Activated B cell treated with CpG ODN at 0.5 μM for 24 hours (primary cell): ENCODE measurements around the gene SMC3. TPM values are rescaled to one million over a fixed set of nuclear protein-coding genes. Genes with fewer than 3 reads are reported as not detected.

Experiments
- ATAC-seq: fragments of 200-7000 bp; cut with Tn5 transposase; one replicate; pipeline ENCODE4 v1.10.0; 2021; ENCODE audit warnings: low read depth, mild to moderate bottlenecking, moderate library complexity
- CTCF ChIA-PET: fragments of 350-600 bp; sonication (Branson Sonifier 250); formaldehyde crosslinking; loops from one replicate; lab custom pipeline; 2021; ENCODE audit warnings: antibody characterized with exemption; lab: Charles Lee
- POLR2A ChIA-PET: fragments of 350-600 bp; sonication (Branson Sonifier 250); formaldehyde crosslinking; loops from one replicate; lab custom pipeline; 2021; ENCODE audit warnings: antibody characterized with exemption; lab: Charles Lee
- DNase-seq: peaks from one replicate; pipeline ENCODE4 v3.0.0; 2022
- H3K27ac Mint-ChIP-seq: one replicate; pipeline ENCODE4 v1.8.0; 2020; ENCODE audit warnings: mixed read lengths
- H3K27me3 Mint-ChIP-seq: one replicate; pipeline ENCODE4 v1.8.0; 2021; ENCODE audit warnings: mixed read lengths
- H3K36me3 Mint-ChIP-seq: one replicate; pipeline ENCODE4 v1.8.0; 2021; ENCODE audit warnings: low read depth, mixed read lengths
- H3K4me1 Mint-ChIP-seq: one replicate; pipeline ENCODE4 v1.8.0; 2021; ENCODE audit warnings: mixed read lengths
- H3K4me3 Mint-ChIP-seq: one replicate; pipeline ENCODE4 v1.8.0; 2020; ENCODE audit warnings: mild to moderate bottlenecking, mixed read lengths
- H3K9me3 Mint-ChIP-seq: one replicate; pipeline ENCODE4 v1.8.0; 2020; ENCODE audit warnings: mixed read lengths
- CTCF ChIP-seq: fragments of 200-600 bp; IDR thresholded peaks from one replicate; pipeline ENCODE4 v1.8.0; 2022; ENCODE audit warnings: antibody characterized with exemption, mild to moderate bottlenecking
- intact Hi-C: fragments of 100-400 bp; cut with micrococcal nuclease; formaldehyde crosslinking; loops from one replicate; pipeline ENCODE4 v1.15.1; 2024
- total RNA-seq: library from RNA; stranded (reverse); gene quantifications from 2 replicates; pipeline ENCODE4 v1.2.3, GENCODE V29; 2022

SMC3 gene
- total RNA-seq, 1 donor from 2014 or later, result 41.1 TPM

- Mint-ChIP-seq H3K9me3 (no peaks in the 10 kb centered on the region), H3K4me3 (no peak overlapping the region), H3K4me1 (no peaks in the 10 kb centered on the region), H3K36me3 (no peaks in the 10 kb centered on the region), H3K27me3 (peaks cover 9% of the 10 kb centered on the region), H3K27ac (no peak overlapping the region)
- ATAC-seq (no peak), DNase-seq (no peak)
- TF ChIP-seq CTCF, result no peak
- intact Hi-C loops, result no loop called here
- CTCF ChIA-PET, result no interaction called here
- POLR2A ChIA-PET, result no interaction called here
These were observed 60.7 kb downstream of the SMC3 start for GRCh38 chr10:110628161-110628560.

- ChIA-PET POLR2A (no interaction called here), CTCF (interaction anchor here (1.1 kb wide), 1 partner anchor 43 kb away, joined by 4 read pairs; no protein-coding TSS in a partner anchor)
- intact Hi-C loops, result no loop called here
- Mint-ChIP-seq H3K36me3 (no peaks in the 10 kb centered on the region), H3K4me3 (no peak overlapping the region), H3K4me1 (no peaks in the 10 kb centered on the region), H3K9me3 (no peaks in the 10 kb centered on the region), H3K27me3 (peaks cover 9% of the 10 kb centered on the region), H3K27ac (no peak overlapping the region)
- ATAC-seq, result no peak
- DNase-seq, result no peak
- no peak for TF ChIP-seq CTCF
These were observed 62.2 kb downstream of the SMC3 start for GRCh38 chr10:110629680-110630191.

GRCh38 chr10:110631934-110632333, 64.4 kb downstream of the SMC3 start:
- no peak overlapping the region for H3K4me3 Mint-ChIP-seq
- H3K27me3 Mint-ChIP-seq, result peaks cover 9% of the 10 kb centered on the region
- H3K9me3 Mint-ChIP-seq, result no peaks in the 10 kb centered on the region
- CTCF ChIA-PET, result no interaction called here
- H3K27ac Mint-ChIP-seq, result no peak overlapping the region
- DNase-seq, result no peak
- intact Hi-C loops, result no loop called here
- no peak for ATAC-seq
- TF ChIP-seq CTCF, result no peak
- H3K4me1 Mint-ChIP-seq, result no peaks in the 10 kb centered on the region
- H3K36me3 Mint-ChIP-seq, result no peaks in the 10 kb centered on the region
- POLR2A ChIA-PET, result interaction anchor here (0.6 kb wide), 1 partner anchor 753 kb away, joined by 3 read pairs; no protein-coding TSS in a partner anchor

- CTCF ChIA-PET, result no interaction called here
- H3K4me1 Mint-ChIP-seq, result no peaks in the 10 kb centered on the region
These were observed 65.2 kb downstream of the SMC3 start for GRCh38 chr10:110632591-110633215.

More at GRCh38 chr10:110632591-110633215, 65.2 kb downstream of the SMC3 start:
- ATAC-seq, result no peak
- H3K27ac Mint-ChIP-seq, result no peak overlapping the region
- H3K4me3 Mint-ChIP-seq, result no peak overlapping the region
- H3K27me3 Mint-ChIP-seq, result peaks cover 12% of the 10 kb centered on the region
- H3K36me3 Mint-ChIP-seq, result no peaks in the 10 kb centered on the region
- TF ChIP-seq CTCF, result no peak
- intact Hi-C loops, result no loop called here
- no peaks in the 10 kb centered on the region for H3K9me3 Mint-ChIP-seq
- no peak for DNase-seq
- POLR2A ChIA-PET, result interaction anchor here (0.5 kb wide), 1 partner anchor 673 kb away, joined by 4 read pairs; no protein-coding TSS in a partner anchor
